Stimulated activated CD8-positive, alpha-beta memory T cell treated with anti-CD3 and anti-CD28 coated beads, Interleukin-7, amount 100 ng/mL, for 4 hours (primary cell): ENCODE results near the gene ZNF205.

ENCODE experiments used
- DNase-seq, 2 donors: peaks; one replicate each; pipeline ENCODE4 v3.0.0-alpha.2; 2020; ENCODE audit warnings: low read depth in 2 of 2

ZNF205 gene

GRCh38 chr16:3084969-3085670, 27.3 kb upstream of the ZNF205 start:
- DNase-seq = no peak

- no peak for DNase-seq
Observed at GRCh38 chr16:3085868-3086595, 26.4 kb upstream of the ZNF205 start.

GRCh38 chr16:3086596-3087242, 25.7 kb upstream of the ZNF205 start:
- no peak for DNase-seq

- no peak for DNase-seq
Observed at GRCh38 chr16:3087243-3088235, 24.8 kb upstream of the ZNF205 start.

- DNase-seq = no peak
Observed at GRCh38 chr16:3088450-3088849, 23.9 kb upstream of the ZNF205 start.

GRCh38 chr16:3088925-3089716, 23.3 kb upstream of the ZNF205 start:
- no peak for DNase-seq

- no peak for DNase-seq
Observed at GRCh38 chr16:3089717-3090592, 22.4 kb upstream of the ZNF205 start.

GRCh38 chr16:3091551-3091950, 20.8 kb upstream of the ZNF205 start:
- no peak for DNase-seq

GRCh38 chr16:3092501-3092941, 19.9 kb upstream of the ZNF205 start:
- no peak for DNase-seq

GRCh38 chr16:3094289-3095027, 17.9 kb upstream of the ZNF205 start:
- no peak for DNase-seq

- peak in 1 of 2 donors; percentile 51 for DNase-seq
Observed at GRCh38 chr16:3095869-3096268, 16.5 kb upstream of the ZNF205 start.

- no peak for DNase-seq
Observed at GRCh38 chr16:3096362-3096761, 16.0 kb upstream of the ZNF205 start.

- no peak for DNase-seq
Observed at GRCh38 chr16:3097266-3097665, 15.1 kb upstream of the ZNF205 start.

- DNase-seq = no peak
Observed at GRCh38 chr16:3098459-3099394, 13.7 kb upstream of the ZNF205 start, which contains the start of gene ZSCAN10. TSS of gene ZSCAN10 (minus strand) at chr16:3099294. CDS start at chr16:3092937, 6,357 bp downstream.

GRCh38 chr16:3099395-3099731, 13.0 kb upstream of the ZNF205 start:
- no peak for DNase-seq

GRCh38 chr16:3099732-3100499, 12.5 kb upstream of the ZNF205 start:
- DNase-seq = peak; percentile 84 to 88
